NT2/D1 (cell line): Measurements from ENCODE around the gene RBP7.

ENCODE experiments used
- DNase-seq: peaks from one replicate; pipeline ENCODE4 v3.0.0-alpha.2; 2011; ENCODE audit warnings: low read depth, low spot score
- H3K27me3 ChIP-seq: 2 replicates; pipeline ENCODE4 v1.6.0; 2011; ENCODE audit warnings: mild to moderate bottlenecking; ENCODE audit not compliant: insufficient read length, insufficient read depth
- H3K36me3 ChIP-seq: 2 replicates; pipeline ENCODE4 v1.6.1; 2011; ENCODE audit warnings: mild to moderate bottlenecking, low read length, mixed read lengths; ENCODE audit not compliant: insufficient read depth, insufficient read length
- H3K4me1 ChIP-seq: 2 replicates; pipeline ENCODE4 v1.5.1; 2011; ENCODE audit not compliant: insufficient read depth, insufficient read length
- H3K4me3 ChIP-seq: 2 replicates; pipeline ENCODE4 v1.5.1; 2011; ENCODE audit warnings: low read depth; ENCODE audit not compliant: insufficient read length
- H3K9ac ChIP-seq: 2 replicates; pipeline ENCODE4 v1.6.0; 2011; ENCODE audit warnings: low read depth; ENCODE audit not compliant: insufficient read length
- H3K9me3 ChIP-seq: 2 replicates; pipeline ENCODE4 v1.5.1; 2011; ENCODE audit warnings: mild to moderate bottlenecking, low read length; ENCODE audit not compliant: insufficient read depth
- SUZ12 ChIP-seq: IDR thresholded peaks from 2 replicates; pipeline ENCODE4 v1.6.1; 2011; ENCODE audit not compliant: insufficient read length, insufficient read depth; ENCODE audit errors: extremely low read depth
- YY1 ChIP-seq: IDR thresholded peaks from 2 replicates; pipeline ENCODE4 v1.6.1; 2011; ENCODE audit not compliant: insufficient read length, insufficient read depth
- ZNF274 ChIP-seq: IDR thresholded peaks from 2 replicates; pipeline ENCODE4 v1.6.1; 2011; ENCODE audit warnings: mild to moderate bottlenecking, low read depth, low read length

RBP7 gene

GRCh38 chr1:9996624-9997582, at the start of gene RBP7:
Gene RBP7 (plus strand): TSS chr1:9997228. CDS start chr1:9997259, 31 bp downstream.
- Histone ChIP-seq H3K4me1 (no peaks in the 10 kb centered on the region), H3K27me3 (peaks cover 30% of the 10 kb centered on the region), H3K4me3 (peak within 1 kb of the TSS; percentile 53), H3K9ac (peak within 1 kb of the TSS; percentile 50), H3K36me3 (no peaks in the 10 kb centered on the region), H3K9me3 (no peaks in the 10 kb centered on the region)
- TF ChIP-seq ZNF274 (no peak), SUZ12 (peak; percentile 44), YY1 (no peak)
- no peak for DNase-seq

- no peak overlapping the region for H3K9ac ChIP-seq
- no peaks in the 10 kb centered on the region for H3K27me3 ChIP-seq
- H3K9me3 ChIP-seq = no peaks in the 10 kb centered on the region
- TF ChIP-seq YY1 = no peak
- no peak for TF ChIP-seq SUZ12
- TF ChIP-seq ZNF274 = no peak
- H3K4me1 ChIP-seq = no peaks in the 10 kb centered on the region
- DNase-seq = no peak
- no peak overlapping the region for H3K4me3 ChIP-seq
- H3K36me3 ChIP-seq = no peaks in the 10 kb centered on the region
These were observed 39.3 kb upstream of the RBP7 start for GRCh38 chr1:9957726-9958125.

- H3K9ac ChIP-seq = no peak overlapping the region
- TF ChIP-seq YY1 = no peak
- H3K36me3 ChIP-seq = no peaks in the 10 kb centered on the region
- H3K4me1 ChIP-seq = no peaks in the 10 kb centered on the region
- H3K27me3 ChIP-seq = no peaks in the 10 kb centered on the region
- no peak for DNase-seq
- no peaks in the 10 kb centered on the region for H3K9me3 ChIP-seq
- H3K4me3 ChIP-seq = no peak overlapping the region
These were observed 37.0 kb upstream of the RBP7 start for GRCh38 chr1:9960011-9960410.

GRCh38 chr1:9960706-9961562, 36.1 kb upstream of the RBP7 start:
- Histone ChIP-seq H3K4me3 (no peak overlapping the region), H3K27me3 (no peaks in the 10 kb centered on the region), H3K9me3 (no peaks in the 10 kb centered on the region), H3K4me1 (no peaks in the 10 kb centered on the region), H3K9ac (no peak overlapping the region), H3K36me3 (no peaks in the 10 kb centered on the region)
- TF ChIP-seq YY1 = no peak
- no peak for DNase-seq

- no peak overlapping the region for H3K4me3 ChIP-seq
- H3K27me3 ChIP-seq = no peaks in the 10 kb centered on the region
- H3K4me1 ChIP-seq = no peaks in the 10 kb centered on the region
- no peaks in the 10 kb centered on the region for H3K9me3 ChIP-seq
- DNase-seq = no peak
- H3K36me3 ChIP-seq = peaks cover 11% of the 10 kb centered on the region
- no peak overlapping the region for H3K9ac ChIP-seq
- TF ChIP-seq YY1 = no peak
- no peak for TF ChIP-seq ZNF274
These were observed 12.8 kb upstream of the RBP7 start for GRCh38 chr1:9984253-9984652.

GRCh38 chr1:9985001-9985400, 12.0 kb upstream of the RBP7 start:
- Histone ChIP-seq H3K36me3 (peaks cover 11% of the 10 kb centered on the region), H3K4me3 (no peak overlapping the region), H3K9ac (no peak overlapping the region), H3K9me3 (no peaks in the 10 kb centered on the region), H3K27me3 (no peaks in the 10 kb centered on the region), H3K4me1 (no peaks in the 10 kb centered on the region)
- TF ChIP-seq YY1 (no peak), ZNF274 (no peak), SUZ12 (no peak)
- DNase-seq = no peak

- no peak for TF ChIP-seq ZNF274
- TF ChIP-seq YY1 = no peak
- TF ChIP-seq SUZ12 = no peak
- Histone ChIP-seq H3K4me1 (no peaks in the 10 kb centered on the region), H3K27me3 (no peaks in the 10 kb centered on the region), H3K9me3 (no peaks in the 10 kb centered on the region), H3K9ac (no peak overlapping the region), H3K4me3 (no peak overlapping the region), H3K36me3 (no peaks in the 10 kb centered on the region)
- no peak for DNase-seq
These were observed 7.3 kb upstream of the RBP7 start for GRCh38 chr1:9989773-9990172.

- no peaks in the 10 kb centered on the region for H3K4me1 ChIP-seq
- H3K9me3 ChIP-seq = no peaks in the 10 kb centered on the region
- TF ChIP-seq SUZ12 (no peak), ZNF274 (no peak), YY1 (no peak)
- no peaks in the 10 kb centered on the region for H3K27me3 ChIP-seq
- no peak overlapping the region for H3K4me3 ChIP-seq
- no peak for DNase-seq
- H3K36me3 ChIP-seq = no peaks in the 10 kb centered on the region
- H3K9ac ChIP-seq = no peak overlapping the region
These were observed 6.1 kb upstream of the RBP7 start for GRCh38 chr1:9990944-9991343.
